NCI-H2196 treated with DMSO at 0.1 percent for 48 hours (cell line): Measurements from ENCODE around the gene CCN6.

Experiments
- DNase-seq: peaks from one replicate; lab custom pipeline; 2025; ENCODE audit not compliant: unreplicated experiment; lab: John Stamatoyannopoulos, UW

Gene CCN6

GRCh38 chr6:112113431-112113830 lies 59.5 kb downstream of the CCN6 start:
- DNase-seq, result no peak

- no peak for DNase-seq
Observed at GRCh38 chr6:112113918-112114317, 60.0 kb downstream of the CCN6 start.

GRCh38 chr6:112114577-112115223 lies 60.8 kb downstream of the CCN6 start:
- no peak for DNase-seq

- DNase-seq, result no peak
Observed at GRCh38 chr6:112116221-112116620, 62.3 kb downstream of the CCN6 start.

GRCh38 chr6:112117554-112117953 lies 63.6 kb downstream of the CCN6 start:
- no peak for DNase-seq

GRCh38 chr6:112118034-112118433 lies 64.1 kb downstream of the CCN6 start:
- DNase-seq, result no peak
